Activated naive CD4-positive, alpha-beta T cell treated with anti-CD3 and anti-CD28 coated beads for 36 hours (primary cell): ENCODE results near the gene APLP2. TPM values are rescaled to one million over a fixed set of nuclear protein-coding genes. Genes with fewer than 3 reads are reported as not detected.

Experiments used
- CTCF ChIA-PET: fragments of 350-600 bp; sonication (Branson Sonifier 250); formaldehyde crosslinking; loops from one replicate; lab custom pipeline; 2021; ENCODE audit warnings: antibody characterized with exemption; lab: Charles Lee
- DNase-seq: peaks from one replicate; pipeline ENCODE4 v3.0.0-alpha.2; 2020
- H3K27ac Mint-ChIP-seq: one replicate; pipeline ENCODE4 v1.8.0; 2021; ENCODE audit warnings: mild to moderate bottlenecking, mixed read lengths
- H3K27me3 Mint-ChIP-seq: one replicate; pipeline ENCODE4 v1.8.0; 2021; ENCODE audit warnings: low read depth, mixed read lengths
- H3K36me3 Mint-ChIP-seq: one replicate; pipeline ENCODE4 v1.8.0; 2021; ENCODE audit warnings: low read depth, mixed read lengths
- H3K4me1 Mint-ChIP-seq: one replicate; pipeline ENCODE4 v1.8.0; 2021; ENCODE audit warnings: low read depth, mixed read lengths
- H3K4me3 Mint-ChIP-seq: one replicate; pipeline ENCODE4 v1.8.0; 2021; ENCODE audit warnings: mild to moderate bottlenecking, moderate library complexity, mixed read lengths
- H3K9me3 Mint-ChIP-seq: one replicate; pipeline ENCODE4 v1.8.0; 2021; ENCODE audit warnings: mixed read lengths
- intact Hi-C: fragments of 100-400 bp; cut with micrococcal nuclease; formaldehyde crosslinking; loops from one replicate; pipeline ENCODE4 v1.15.1; 2023
- total RNA-seq, 2 experiments: library from RNA; stranded (reverse); gene quantifications; one replicate each; pipeline ENCODE4 v1.2.3, GENCODE V29; 2021

APLP2 gene
- total RNA-seq, 2 experiments from 2014 or later = 38.4 to 43.5 TPM

DNA sequence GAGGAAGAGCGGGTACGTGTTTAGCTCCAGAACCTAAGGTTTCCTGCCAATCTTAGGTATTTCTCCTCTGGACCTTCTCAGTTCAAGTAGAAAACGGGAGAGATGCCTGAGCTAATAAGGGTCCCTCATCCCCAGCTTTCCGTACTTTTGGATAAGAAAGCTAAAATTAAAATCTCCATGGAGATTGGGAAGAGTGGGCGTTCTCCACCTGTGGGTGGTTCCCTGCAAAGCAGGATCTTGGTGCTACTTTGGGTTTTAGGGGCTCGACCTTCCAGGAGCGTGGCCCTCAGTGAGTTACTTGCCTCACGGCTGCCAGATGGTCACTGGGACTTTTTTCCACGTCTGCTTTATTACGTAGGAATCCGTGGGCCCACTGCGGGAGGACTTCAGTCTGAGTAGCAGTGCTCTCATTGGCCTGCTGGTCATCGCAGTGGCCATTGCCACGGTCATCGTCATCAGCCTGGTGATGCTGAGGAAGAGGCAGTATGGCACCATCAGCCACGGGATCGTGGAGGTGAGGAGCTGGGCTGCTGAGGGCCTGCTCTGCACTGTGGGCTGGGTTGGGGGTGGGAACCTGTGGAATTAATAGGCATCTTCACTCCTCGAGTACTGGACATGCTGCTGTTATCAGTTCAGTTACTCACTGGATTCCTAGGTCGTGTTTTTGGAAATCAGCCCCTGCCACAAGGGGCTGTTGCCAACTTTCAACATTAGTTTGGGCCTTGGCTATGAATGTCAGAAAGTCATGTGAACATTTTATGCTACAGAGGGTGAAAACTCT is 72.1 kb downstream of the APLP2 start:
- CTCF ChIA-PET = no interaction called here

GRCh38 chr11:130144141-130144540 is 74.4 kb downstream of the APLP2 start:
- no peak for DNase-seq
- Mint-ChIP-seq H3K4me1 (peaks cover 11% of the 10 kb centered on the region), H3K27me3 (no peaks in the 10 kb centered on the region), H3K27ac (no peak overlapping the region), H3K9me3 (no peaks in the 10 kb centered on the region), H3K4me3 (no peak overlapping the region), H3K36me3 (peaks cover 7% of the 10 kb centered on the region)
- CTCF ChIA-PET = no interaction called here
- intact Hi-C loops = no loop called here

More for the DNA sequence above, 72.1 kb downstream of the APLP2 start:
- intact Hi-C loops = no loop called here
- peaks cover 4% of the 10 kb centered on the region for H3K4me1 Mint-ChIP-seq
- no peaks in the 10 kb centered on the region for H3K27me3 Mint-ChIP-seq
- no peak overlapping the region for H3K4me3 Mint-ChIP-seq
- H3K36me3 Mint-ChIP-seq = peaks cover 10% of the 10 kb centered on the region
- no peak overlapping the region for H3K27ac Mint-ChIP-seq
- DNase-seq = no peak
- no peaks in the 10 kb centered on the region for H3K9me3 Mint-ChIP-seq

GRCh38 chr11:130144861-130145281 is 75.2 kb downstream of the APLP2 start:
- H3K4me3 Mint-ChIP-seq = no peak overlapping the region
- intact Hi-C loops = no loop called here
- CTCF ChIA-PET = interaction anchor here (1.0 to 1.7 kb wide), 2 partner anchors 219 to 221 kb away, joined by 3 to 6 read pairs; no protein-coding TSS in a partner anchor
- peaks cover 7% of the 10 kb centered on the region for H3K36me3 Mint-ChIP-seq
- H3K27me3 Mint-ChIP-seq = no peaks in the 10 kb centered on the region
- H3K4me1 Mint-ChIP-seq = peaks cover 11% of the 10 kb centered on the region
- H3K9me3 Mint-ChIP-seq = no peaks in the 10 kb centered on the region
- no peak overlapping the region for H3K27ac Mint-ChIP-seq
- no peak for DNase-seq

DNA sequence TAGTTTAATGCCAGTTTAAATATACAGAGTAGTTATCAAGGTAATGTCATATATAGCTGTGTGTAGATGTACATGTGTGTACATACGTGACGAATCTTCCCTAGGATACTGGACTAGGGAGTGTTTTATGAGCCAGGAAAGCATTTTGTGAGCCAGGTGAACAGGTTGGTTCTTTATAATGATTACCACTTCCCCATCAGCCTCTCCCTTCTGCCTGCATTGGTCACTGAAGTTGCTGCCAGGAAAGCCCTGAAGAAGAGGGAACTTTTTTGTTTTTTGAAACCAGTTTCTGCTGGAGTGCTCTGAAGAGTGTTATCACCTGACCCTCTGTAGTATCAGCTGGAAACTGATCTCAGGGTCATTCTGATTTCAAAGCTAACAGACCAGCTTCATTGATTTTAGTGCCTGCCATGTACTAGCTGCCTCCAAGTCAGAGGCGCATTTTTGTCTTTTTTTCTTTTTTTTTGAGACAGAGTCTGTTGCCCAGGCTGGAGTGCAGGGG is 75.7 kb downstream of the APLP2 start:
- CTCF ChIA-PET = interaction anchor here (0.6 to 1.7 kb wide), 4 partner anchors 8 to 222 kb away, joined by 3 to 6 read pairs (median 3); no protein-coding TSS in a partner anchor
- Mint-ChIP-seq H3K4me3 (no peak overlapping the region), H3K36me3 (peaks cover 4% of the 10 kb centered on the region), H3K9me3 (no peaks in the 10 kb centered on the region), H3K4me1 (peaks cover 11% of the 10 kb centered on the region), H3K27me3 (no peaks in the 10 kb centered on the region), H3K27ac (no peak overlapping the region)
- intact Hi-C loops = no loop called here
- no peak for DNase-seq

DNA sequence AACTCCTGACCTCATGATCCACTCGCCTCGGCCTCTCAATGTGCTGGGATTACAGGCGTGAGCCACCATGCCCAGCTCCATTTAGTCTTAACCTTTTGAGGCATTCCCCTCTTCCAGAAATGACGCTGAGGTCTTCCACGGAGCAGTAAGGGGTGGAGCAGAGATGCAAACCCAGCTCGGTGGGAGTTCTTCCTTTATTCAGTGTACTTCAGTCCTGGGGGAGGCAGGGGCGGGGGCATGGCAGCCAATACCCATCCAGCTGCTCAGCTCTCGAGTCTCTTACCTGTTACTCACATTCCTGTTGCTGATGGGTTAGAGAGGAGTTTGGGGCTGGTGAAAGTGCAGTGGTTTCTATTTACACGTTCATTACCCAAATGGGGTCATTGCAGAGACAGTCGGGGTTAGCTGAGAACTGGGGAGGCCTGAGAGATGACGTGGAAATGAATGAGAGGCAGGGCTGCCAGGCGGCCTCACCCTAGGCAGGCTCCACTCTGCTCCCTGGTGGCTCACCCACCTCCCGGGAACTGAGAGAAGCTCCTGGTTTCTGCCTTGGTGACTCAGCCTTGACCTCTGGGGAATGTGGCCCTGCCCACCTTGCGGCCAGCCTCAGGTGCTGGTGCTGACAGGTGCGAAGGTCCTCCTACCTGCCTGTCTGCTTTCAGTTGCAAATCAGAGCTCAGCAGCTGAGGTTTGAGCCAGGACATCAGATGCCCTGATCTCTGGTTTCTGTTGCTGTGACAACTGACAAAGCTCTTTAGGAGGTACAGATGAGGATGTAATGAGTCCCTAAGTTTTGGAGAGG is 76.5 kb downstream of the APLP2 start:
- intact Hi-C loops = no loop called here
- peaks cover 11% of the 10 kb centered on the region for H3K4me1 Mint-ChIP-seq
- peaks cover 4% of the 10 kb centered on the region for H3K36me3 Mint-ChIP-seq
- CTCF ChIA-PET = interaction anchor here (0.6 to 1.7 kb wide), 5 partner anchors 9 to 234 kb away, joined by 3 to 6 read pairs (median 3); no protein-coding TSS in a partner anchor
- no peak for DNase-seq
- no peaks in the 10 kb centered on the region for H3K9me3 Mint-ChIP-seq
- H3K4me3 Mint-ChIP-seq = no peak overlapping the region
- H3K27ac Mint-ChIP-seq = no peak overlapping the region
- no peaks in the 10 kb centered on the region for H3K27me3 Mint-ChIP-seq

- DNase-seq = peak; percentile 22
- H3K4me3 Mint-ChIP-seq = no peak overlapping the region
- intact Hi-C loops = no loop called here
- H3K27me3 Mint-ChIP-seq = no peaks in the 10 kb centered on the region
- H3K27ac Mint-ChIP-seq = no peak overlapping the region
- H3K36me3 Mint-ChIP-seq = peaks cover 3% of the 10 kb centered on the region
- CTCF ChIA-PET = interaction anchor here (0.6 to 0.9 kb wide), 2 partner anchors 15 to 234 kb away, joined by 3 read pairs; no protein-coding TSS in a partner anchor
- H3K4me1 Mint-ChIP-seq = peaks cover 11% of the 10 kb centered on the region
- no peaks in the 10 kb centered on the region for H3K9me3 Mint-ChIP-seq
Measured at GRCh38 chr11:130146796-130147195, 77.1 kb downstream of the APLP2 start.

- H3K27ac Mint-ChIP-seq = no peak overlapping the region
- H3K4me3 Mint-ChIP-seq = no peak overlapping the region
- no peaks in the 10 kb centered on the region for H3K36me3 Mint-ChIP-seq
- H3K9me3 Mint-ChIP-seq = no peaks in the 10 kb centered on the region
- CTCF ChIA-PET = no interaction called here
- intact Hi-C loops = no loop called here
- no peaks in the 10 kb centered on the region for H3K27me3 Mint-ChIP-seq
- peaks cover 11% of the 10 kb centered on the region for H3K4me1 Mint-ChIP-seq
- DNase-seq = no peak
Measured at GRCh38 chr11:130148796-130149326, 79.2 kb downstream of the APLP2 start.

- H3K4me1 Mint-ChIP-seq = peaks cover 11% of the 10 kb centered on the region
- no peak overlapping the region for H3K27ac Mint-ChIP-seq
- H3K36me3 Mint-ChIP-seq = no peaks in the 10 kb centered on the region
- intact Hi-C loops = no loop called here
- DNase-seq = no peak
- no peaks in the 10 kb centered on the region for H3K27me3 Mint-ChIP-seq
- H3K9me3 Mint-ChIP-seq = no peaks in the 10 kb centered on the region
- H3K4me3 Mint-ChIP-seq = no peak overlapping the region
- CTCF ChIA-PET = interaction anchor here (1.0 to 1.2 kb wide), 2 partner anchors 12 to 19 kb away, joined by 3 to 6 read pairs; no protein-coding TSS in a partner anchor
Measured at GRCh38 chr11:130150790-130151189, 81.1 kb downstream of the APLP2 start.

DNA sequence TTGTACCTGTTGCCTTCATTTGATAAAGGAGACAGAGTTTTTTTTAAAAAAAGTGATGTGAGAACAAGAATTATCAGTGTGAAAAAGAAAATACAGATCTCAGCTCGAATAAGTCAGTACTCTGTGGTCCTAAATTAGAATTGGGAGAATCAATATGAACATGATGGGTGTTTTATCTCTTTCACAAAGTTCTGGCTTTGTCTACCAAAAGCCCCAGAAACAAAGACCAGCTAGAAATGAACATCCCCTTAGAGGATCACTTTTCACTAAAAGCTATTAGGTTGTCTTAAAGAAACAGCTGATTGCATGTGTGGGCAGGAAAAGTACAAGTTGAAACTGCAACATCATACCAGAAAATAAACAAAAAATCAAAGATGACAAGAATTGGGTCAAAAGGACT is 81.5 kb downstream of the APLP2 start:
- Mint-ChIP-seq H3K27ac (no peak overlapping the region), H3K9me3 (no peaks in the 10 kb centered on the region), H3K4me3 (no peak overlapping the region), H3K36me3 (no peaks in the 10 kb centered on the region), H3K27me3 (no peaks in the 10 kb centered on the region), H3K4me1 (peaks cover 11% of the 10 kb centered on the region)
- intact Hi-C loops = no loop called here
- CTCF ChIA-PET = interaction anchor here (1.0 kb wide), 1 partner anchor 12 kb away, joined by 3 read pairs; no protein-coding TSS in a partner anchor
- DNase-seq = no peak

DNA sequence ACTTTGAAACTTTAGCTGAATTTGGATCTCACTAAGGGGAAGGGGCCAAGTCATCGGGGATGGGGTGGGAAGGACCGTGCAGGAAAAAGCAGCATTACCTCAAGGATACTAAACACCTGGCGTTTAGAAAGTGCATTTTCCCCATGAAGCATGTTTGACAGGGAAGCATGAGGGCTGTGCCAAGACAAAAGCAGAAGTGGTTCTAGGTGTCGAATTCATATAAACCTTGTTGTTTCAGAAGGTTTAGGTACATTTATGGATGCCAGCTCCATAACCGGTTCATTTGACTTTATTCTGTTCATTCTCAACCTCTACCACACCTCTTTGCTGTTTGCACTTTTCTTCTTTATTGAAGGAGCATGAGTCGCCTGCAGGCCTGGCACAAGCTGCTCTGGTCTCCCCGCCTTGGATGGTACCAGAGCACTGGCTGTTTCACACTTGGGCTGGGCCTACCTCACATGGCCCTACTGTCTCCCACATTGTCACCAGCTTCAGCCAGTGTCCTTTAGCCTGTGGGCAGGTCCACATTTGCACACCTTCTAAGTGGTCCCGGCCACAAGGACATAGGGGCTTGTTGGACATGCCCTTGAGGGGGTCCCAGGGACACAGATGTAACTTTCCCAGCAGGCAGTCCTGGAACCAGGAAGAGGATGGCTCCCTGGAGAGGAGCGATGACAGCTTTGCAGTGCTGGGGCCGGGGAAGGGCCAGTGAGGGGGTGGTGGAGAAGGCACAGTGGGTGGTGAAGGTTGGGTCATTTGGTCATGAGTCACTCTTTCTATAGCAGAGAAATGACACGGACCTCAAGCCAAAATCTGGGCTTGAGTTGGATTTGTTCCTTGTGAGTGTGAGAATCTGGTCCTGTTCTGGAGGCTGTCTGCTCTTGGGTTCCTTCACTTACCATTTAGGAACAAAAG is 86.7 kb downstream of the APLP2 start:
- no peak overlapping the region for H3K27ac Mint-ChIP-seq

GRCh38 chr11:130157101-130157500 is 87.4 kb downstream of the APLP2 start:
- intact Hi-C loops = no loop called here
- Mint-ChIP-seq H3K4me1 (peaks cover 14% of the 10 kb centered on the region), H3K27ac (no peak overlapping the region), H3K27me3 (peaks cover 36% of the 10 kb centered on the region), H3K36me3 (no peaks in the 10 kb centered on the region), H3K4me3 (no peak overlapping the region), H3K9me3 (no peaks in the 10 kb centered on the region)
- CTCF ChIA-PET = interaction anchor here (0.6 kb wide), 1 partner anchor 434 kb away, joined by 5 read pairs; no protein-coding TSS in a partner anchor
- DNase-seq = no peak

More for the DNA sequence above, 86.7 kb downstream of the APLP2 start:
- Mint-ChIP-seq H3K4me3 (no peak overlapping the region), H3K27me3 (peaks cover 28% of the 10 kb centered on the region), H3K36me3 (no peaks in the 10 kb centered on the region), H3K9me3 (no peaks in the 10 kb centered on the region), H3K4me1 (peaks cover 11% of the 10 kb centered on the region)
- DNase-seq = no peak
- intact Hi-C loops = no loop called here
- CTCF ChIA-PET = interaction anchor here (0.6 kb wide), 1 partner anchor 433 kb away, joined by 5 read pairs; no protein-coding TSS in a partner anchor
